Measurements from ENCODE around the gene CYTH3. TPM values are rescaled to one million over a fixed set of nuclear protein-coding genes. Genes with fewer than 3 reads are reported as not detected.

CYTH3 gene
- total and polyA plus RNA-seq, 2 experiments from 2014 or later = 34.2 to 47.1 TPM

- TF ChIP-seq EZH2phosphoT487 (IDR thresholded peaks at IDR 0.05; ENCODE audit: insufficient read depth, low read depth) = no peak
- TF ChIP-seq EZH2 (IDR thresholded peaks at IDR 0.05; ENCODE audit: insufficient read depth, poor library complexity, severe bottlenecking) = no peak
- peaks cover 13% of the 10 kb centered on the region for H3F3A ChIP-seq (ENCODE audit: insufficient read depth)
- H3K4me1 ChIP-seq (ENCODE audit: insufficient read depth) = peaks cover 14% of the 10 kb centered on the region
- no peaks in the 10 kb centered on the region for H3K36me3 ChIP-seq (ENCODE audit: low read depth)
- no peaks in the 10 kb centered on the region for H3K9me2 ChIP-seq (ENCODE audit: insufficient read depth)
- peak overlapping the region; percentile 90 for H3K4me3 ChIP-seq
- H3K27me3 ChIP-seq (replicated peaks; ENCODE audit: insufficient read depth) = no peaks in the 10 kb centered on the region
- peak overlapping the region; percentile 69 for H3K27ac ChIP-seq
- 1 to 2% methylated on average over 16 of the region's 16 CpGs for WGBS, 2 experiments (ENCODE audit: low coverage in 1 of 2, low lambda C conversion rate in 2 of 2, missing lambda C conversion rate in 2 of 2)
- peaks cover 59% of the 10 kb centered on the region for H3K79me2 ChIP-seq (ENCODE audit: insufficient read depth)
- 0 out of 2 replicates have a peak, but pooled peaks cover 9% of the 10 kb centered on the region for H4K20me1 ChIP-seq (ENCODE audit: insufficient read depth)
- peak; percentile 90 for DNase-seq
- in situ Hi-C loops (cut with MboI) = no loop called here
- H2AFZ ChIP-seq = no peak overlapping the region
- no peaks in the 10 kb centered on the region for H3K9me3 ChIP-seq (ENCODE audit: low read depth)
- H3K4me2 ChIP-seq (ENCODE audit: unreplicated experiment) = peak overlapping the region; percentile 96
- H3K9ac ChIP-seq = peak overlapping the region; percentile 92
Observed at GRCh38 chr7:6271060-6271658, 1.3 kb downstream of the CYTH3 start.

GRCh38 chr7:6269527-6269926 lies 2.9 kb downstream of the CYTH3 start:
- no peaks in the 10 kb centered on the region for H3K27me3 ChIP-seq (replicated peaks; ENCODE audit: insufficient read depth)
- in situ Hi-C loops (cut with MboI) = no loop called here
- H3K36me3 ChIP-seq (ENCODE audit: low read depth) = no peaks in the 10 kb centered on the region
- no peak overlapping the region for H3K27ac ChIP-seq
- H3K4me1 ChIP-seq (ENCODE audit: insufficient read depth) = peaks cover 14% of the 10 kb centered on the region
- no peak overlapping the region for H3K9ac ChIP-seq
- TF ChIP-seq EZH2phosphoT487 (IDR thresholded peaks at IDR 0.05; ENCODE audit: insufficient read depth, low read depth) (no peak), EZH2 (IDR thresholded peaks at IDR 0.05; ENCODE audit: insufficient read depth, poor library complexity, severe bottlenecking) (no peak)
- H3F3A ChIP-seq (ENCODE audit: insufficient read depth) = peaks cover 13% of the 10 kb centered on the region
- no peak overlapping the region for H3K4me2 ChIP-seq (ENCODE audit: unreplicated experiment)
- H2AFZ ChIP-seq = no peak overlapping the region
- peaks cover 75% of the 10 kb centered on the region for H3K79me2 ChIP-seq (ENCODE audit: insufficient read depth)
- no peaks in the 10 kb centered on the region for H3K9me2 ChIP-seq (ENCODE audit: insufficient read depth)
- DNase-seq = no peak
- H3K9me3 ChIP-seq (ENCODE audit: low read depth) = no peaks in the 10 kb centered on the region
- 54 to 56% methylated on average over 4 of the region's 4 CpGs for WGBS, 2 experiments (ENCODE audit: low coverage in 1 of 2, low lambda C conversion rate in 2 of 2, missing lambda C conversion rate in 2 of 2)
- H3K4me3 ChIP-seq = no peak overlapping the region
- H4K20me1 ChIP-seq (ENCODE audit: insufficient read depth) = peaks cover 9% of the 10 kb centered on the region; the same call in 1 of the 2 replicates

- Histone ChIP-seq H3K79me2 (ENCODE audit: insufficient read depth) (peaks cover 82% of the 10 kb centered on the region), H3K9me3 (ENCODE audit: low read depth) (no peaks in the 10 kb centered on the region), H3K4me2 (ENCODE audit: unreplicated experiment) (no peak overlapping the region), H3K36me3 (ENCODE audit: low read depth) (no peaks in the 10 kb centered on the region), H2AFZ (no peak overlapping the region), H4K20me1 (ENCODE audit: insufficient read depth) (peaks cover 9% of the 10 kb centered on the region; the same call in 1 of the 2 replicates), H3F3A (ENCODE audit: insufficient read depth) (peaks cover 13% of the 10 kb centered on the region), H3K9me2 (ENCODE audit: insufficient read depth) (no peaks in the 10 kb centered on the region), H3K27me3 (replicated peaks; ENCODE audit: insufficient read depth) (no peaks in the 10 kb centered on the region), H3K4me3 (no peak overlapping the region), H3K4me1 (ENCODE audit: insufficient read depth) (peaks cover 14% of the 10 kb centered on the region), H3K27ac (no peak overlapping the region), H3K9ac (no peak overlapping the region)
- WGBS, 2 experiments (ENCODE audit: low coverage in 1 of 2, low lambda C conversion rate in 2 of 2, missing lambda C conversion rate in 2 of 2) = 96 to 99% methylated on average over 5 of the region's 5 CpGs
- DNase-seq = no peak
- in situ Hi-C loops (cut with MboI) = no loop called here
- TF ChIP-seq EZH2phosphoT487 (IDR thresholded peaks at IDR 0.05; ENCODE audit: insufficient read depth, low read depth) = no peak
- TF ChIP-seq EZH2 (IDR thresholded peaks at IDR 0.05; ENCODE audit: insufficient read depth, poor library complexity, severe bottlenecking) = no peak
Observed at GRCh38 chr7:6268907-6269306, 3.5 kb downstream of the CYTH3 start.

DNA sequence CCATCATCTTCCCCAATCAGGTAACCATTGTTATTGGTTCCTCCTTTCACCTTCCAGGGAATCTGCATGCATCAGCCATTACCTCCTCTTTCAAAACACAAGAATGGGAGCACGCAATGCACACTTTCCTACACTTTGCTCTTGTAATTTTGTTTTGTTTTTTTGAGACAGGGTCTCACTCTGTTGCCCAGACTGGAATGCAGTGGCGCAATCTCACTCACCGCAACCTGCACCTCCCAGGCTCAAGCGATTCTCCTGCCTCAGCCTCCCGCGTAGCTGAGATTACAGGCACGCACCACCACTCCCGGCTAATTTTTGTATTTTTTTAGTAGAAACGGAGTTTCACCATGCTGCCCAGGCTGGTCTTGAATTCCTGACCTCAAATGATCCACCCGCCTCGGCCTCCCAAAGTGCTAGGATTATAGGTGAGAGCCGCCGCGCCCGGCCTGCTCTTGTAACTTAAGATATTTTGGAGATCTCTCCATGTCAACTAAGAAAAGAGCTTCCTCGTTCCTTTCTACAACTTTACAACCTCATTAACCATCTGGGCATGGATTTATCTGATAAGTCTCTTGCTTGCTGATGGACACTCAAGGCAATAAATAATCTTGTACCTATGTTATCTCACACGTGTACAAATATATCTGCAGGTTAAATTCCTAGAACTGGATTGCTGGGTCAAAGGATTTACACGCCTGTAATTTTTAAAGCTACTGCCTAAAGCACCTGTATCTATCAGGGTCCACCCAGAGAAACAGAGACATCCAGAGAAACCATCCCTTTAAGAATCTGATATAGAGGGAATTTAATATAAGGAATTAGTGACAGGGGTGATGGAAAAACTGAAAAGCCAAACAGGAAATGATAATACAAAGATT lies 4.2 kb downstream of the CYTH3 start:
- Histone ChIP-seq H3K4me2 (ENCODE audit: unreplicated experiment) (no peak overlapping the region), H4K20me1 (ENCODE audit: insufficient read depth) (peaks cover 9% of the 10 kb centered on the region; the same call in 1 of the 2 replicates), H2AFZ (no peak overlapping the region), H3K27me3 (replicated peaks; ENCODE audit: insufficient read depth) (no peaks in the 10 kb centered on the region), H3K9me3 (ENCODE audit: low read depth) (no peaks in the 10 kb centered on the region), H3K4me3 (no peak overlapping the region), H3K36me3 (ENCODE audit: low read depth) (no peaks in the 10 kb centered on the region), H3K9me2 (ENCODE audit: insufficient read depth) (no peaks in the 10 kb centered on the region), H3K4me1 (ENCODE audit: insufficient read depth) (peaks cover 14% of the 10 kb centered on the region), H3K27ac (no peak overlapping the region), H3F3A (ENCODE audit: insufficient read depth) (peaks cover 13% of the 10 kb centered on the region), H3K79me2 (ENCODE audit: insufficient read depth) (peaks cover 88% of the 10 kb centered on the region), H3K9ac (no peak overlapping the region)
- no peak for DNase-seq
- TF ChIP-seq EZH2phosphoT487 (IDR thresholded peaks at IDR 0.05; ENCODE audit: insufficient read depth, low read depth) = no peak
- no peak for TF ChIP-seq EZH2 (IDR thresholded peaks at IDR 0.05; ENCODE audit: insufficient read depth, poor library complexity, severe bottlenecking)
- in situ Hi-C loops (cut with MboI) = no loop called here
- 94 to 96% methylated on average over 18 of the region's 18 CpGs for WGBS, 2 experiments (ENCODE audit: low coverage in 1 of 2, low lambda C conversion rate in 2 of 2, missing lambda C conversion rate in 2 of 2)

All from GM23248 (cell line).